ENCODE data around the gene TMEM132C. TPM values are rescaled to one million over a fixed set of nuclear protein-coding genes. Genes with fewer than 3 reads are reported as not detected.

The TMEM132C gene
- total and polyA plus RNA-seq, 2 of the 4 experiments (the other 2 are of a cell fraction): not detected

DNA sequence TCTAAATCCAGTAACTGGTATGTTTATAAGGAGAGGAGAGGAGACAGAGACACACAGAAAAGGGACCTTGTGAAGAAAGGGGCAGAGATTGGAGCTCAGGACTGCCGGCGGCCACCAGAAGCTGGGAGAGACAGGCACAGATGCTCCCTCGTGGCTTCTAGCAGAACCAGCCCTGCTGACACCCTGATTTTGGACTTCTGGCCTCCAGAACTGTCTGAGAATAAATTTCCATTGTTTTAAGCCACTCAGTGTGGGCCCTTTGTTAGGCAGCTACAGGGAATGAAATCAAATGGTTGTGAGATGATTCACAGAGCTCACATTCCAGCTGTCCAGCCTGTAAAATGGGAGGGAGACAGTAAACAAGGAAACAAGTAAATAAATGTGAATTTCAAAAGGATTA, 47.6 kb downstream of the TMEM132C start:
- no peak overlapping the region for H4K5ac ChIP-seq (ENCODE audit: low read depth, low read length)
- ChIA-PET CTCF (no interaction called here), POLR2A (ENCODE audit: unreplicated experiment) (no interaction called here)
- H2BK120ac ChIP-seq (ENCODE audit: low read depth, low read length): no peak overlapping the region
- no peak overlapping the region for H2AK5ac ChIP-seq (ENCODE audit: low read depth, low read length)
- no peak overlapping the region for H4K8ac ChIP-seq (ENCODE audit: low read depth in 2 of 2, low read length in 2 of 2)
- no peak overlapping the region for H2BK20ac ChIP-seq (ENCODE audit: low read depth, low read length)
- no peak overlapping the region for H2AFZ ChIP-seq (replicated peaks; ENCODE audit: low read length, poor library complexity)
- no TSS peak for BruUV-seq (replicated peaks)
- no peaks in the 10 kb centered on the region for H3K27me3 ChIP-seq (ENCODE audit: control insufficient read depth, insufficient read depth, low read length)
- in situ Hi-C loops (cut with MboI; ENCODE audit: low sequenced_read_pairs): no loop called here
- no peaks in the 10 kb centered on the region for H3K79me1 ChIP-seq (ENCODE audit: low read depth in 1 of 2, low read length in 2 of 2)
- intact Hi-C loops (cut with micrococcal nuclease): no loop called here
- H3K36me3 ChIP-seq (ENCODE audit: control insufficient read depth, insufficient read depth, low read length): no peaks in the 10 kb centered on the region
- TF ChIP-seq ELK1 (IDR thresholded peaks at IDR 0.05; ENCODE audit: borderline replicate concordance, low read depth, low read length) (no peak), MXI1 (IDR thresholded peaks at IDR 0.05; ENCODE audit: borderline replicate concordance, low read depth, low read length) (no peak), CHD1 (IDR thresholded peaks at IDR 0.05; ENCODE audit: low read depth, low read length) (no peak), POLR2A (IDR thresholded peaks at IDR 0.05; ENCODE audit: low read depth, low read length) (no peak), USF2 (IDR thresholded peaks at IDR 0.05; ENCODE audit: low read depth, low read length) (no peak), SMC3 (IDR thresholded peaks at IDR 0.05; ENCODE audit: low read depth, low read length) (no peak), NFE2L2 (IDR thresholded peaks at IDR 0.05; ENCODE audit: low read depth, low read length) (no peak), MAFK (IDR thresholded peaks at IDR 0.05; ENCODE audit: low read depth, low read length) (no peak), CEBPB (IDR thresholded peaks at IDR 0.05; ENCODE audit: low read depth, low read length) (no peak)
- TF ChIP-seq, protein P1, sequence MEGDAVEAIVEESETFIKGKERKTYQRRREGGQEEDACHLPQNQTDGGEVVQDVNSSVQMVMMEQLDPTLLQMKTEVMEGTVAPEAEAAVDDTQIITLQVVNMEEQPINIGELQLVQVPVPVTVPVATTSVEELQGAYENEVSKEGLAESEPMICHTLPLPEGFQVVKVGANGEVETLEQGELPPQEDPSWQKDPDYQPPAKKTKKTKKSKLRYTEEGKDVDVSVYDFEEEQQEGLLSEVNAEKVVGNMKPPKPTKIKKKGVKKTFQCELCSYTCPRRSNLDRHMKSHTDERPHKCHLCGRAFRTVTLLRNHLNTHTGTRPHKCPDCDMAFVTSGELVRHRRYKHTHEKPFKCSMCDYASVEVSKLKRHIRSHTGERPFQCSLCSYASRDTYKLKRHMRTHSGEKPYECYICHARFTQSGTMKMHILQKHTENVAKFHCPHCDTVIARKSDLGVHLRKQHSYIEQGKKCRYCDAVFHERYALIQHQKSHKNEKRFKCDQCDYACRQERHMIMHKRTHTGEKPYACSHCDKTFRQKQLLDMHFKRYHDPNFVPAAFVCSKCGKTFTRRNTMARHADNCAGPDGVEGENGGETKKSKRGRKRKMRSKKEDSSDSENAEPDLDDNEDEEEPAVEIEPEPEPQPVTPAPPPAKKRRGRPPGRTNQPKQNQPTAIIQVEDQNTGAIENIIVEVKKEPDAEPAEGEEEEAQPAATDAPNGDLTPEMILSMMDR (conservative IDR thresholded peaks at IDR 0.05; ENCODE audit: low read depth, low read length): no peak
- no peak overlapping the region for H3K4me3 ChIP-seq (ENCODE audit: insufficient read depth, low read depth, low read length)
- H3K27ac ChIP-seq (ENCODE audit: insufficient read depth, low read length): no peak overlapping the region
- H4K20me1 ChIP-seq (ENCODE audit: insufficient read depth, low read length): no peaks in the 10 kb centered on the region
- H3K9me3 ChIP-seq (ENCODE audit: control insufficient read depth, insufficient read depth, low read length): peaks cover 39% of the 10 kb centered on the region
- no peak overlapping the region for H3K14ac ChIP-seq (replicated peaks; ENCODE audit: low read depth, low read length)
- no peak overlapping the region for H2BK5ac ChIP-seq (ENCODE audit: low read depth, low read length, poor library complexity, severe bottlenecking)
- H3K9ac ChIP-seq (ENCODE audit: low read depth, low read length): no peak overlapping the region
- H2BK15ac ChIP-seq (ENCODE audit: low read depth, low read length): no peak overlapping the region
- ATAC-seq (ENCODE audit: low read depth) (no peak), DNase-seq (no peak)
- H2AK9ac ChIP-seq (replicated peaks; ENCODE audit: low read depth, low read length, poor library complexity): no peak overlapping the region
- dilution Hi-C loops (cut with HindIII; ENCODE audit: low sequenced_read_pairs, unreplicated experiment): no loop called here
- no peak overlapping the region for H3K23ac ChIP-seq (ENCODE audit: low read depth, low read length)
- WGBS, 2 experiments (ENCODE audit: extremely low coverage in 2 of 2, insufficient read length in 1 of 2): 69% methylated on average over 2 of the region's 3 CpGs; no CpG with 5 or more reads in 1 of the 2 experiments
- H3K4me1 ChIP-seq (ENCODE audit: control insufficient read depth, insufficient read depth, low read length): no peaks in the 10 kb centered on the region
- no peak overlapping the region for H3K4ac ChIP-seq (ENCODE audit: low read depth, low read length)
- H4K91ac ChIP-seq (ENCODE audit: insufficient read depth, low read depth, low read length): no peak overlapping the region
- H3K4me2 ChIP-seq (ENCODE audit: low read depth, low read length): no peak overlapping the region
- H3K9me1 ChIP-seq (ENCODE audit: insufficient read depth, low read length): no peaks in the 10 kb centered on the region
- H3K56ac ChIP-seq (ENCODE audit: extremely low read depth, insufficient read depth, low read length): no peak overlapping the region
- no peak overlapping the region for H3K18ac ChIP-seq (ENCODE audit: low read depth, low read length)

Measured in IMR-90 (cell line).